AG10803 (cell line): ENCODE measurements around the gene SERPINA12.

Experiments
- DNase-seq: peaks from one replicate; pipeline ENCODE4 v3.0.0; 2010; ENCODE audit warnings: low read depth
- H3K4me3 ChIP-seq: 2 replicates; pipeline ENCODE4 v1.5.1; 2011; ENCODE audit warnings: mild to moderate bottlenecking, low read length, control low read depth
- TF ChIP-seq, protein P1 (sequence below): conservative IDR thresholded peaks from 2 replicates; pipeline ENCODE4 v1.5.1; 2011; ENCODE audit warnings: mild to moderate bottlenecking, low read length, control low read depth, inconsistent platforms

The SERPINA12 gene

DNA sequence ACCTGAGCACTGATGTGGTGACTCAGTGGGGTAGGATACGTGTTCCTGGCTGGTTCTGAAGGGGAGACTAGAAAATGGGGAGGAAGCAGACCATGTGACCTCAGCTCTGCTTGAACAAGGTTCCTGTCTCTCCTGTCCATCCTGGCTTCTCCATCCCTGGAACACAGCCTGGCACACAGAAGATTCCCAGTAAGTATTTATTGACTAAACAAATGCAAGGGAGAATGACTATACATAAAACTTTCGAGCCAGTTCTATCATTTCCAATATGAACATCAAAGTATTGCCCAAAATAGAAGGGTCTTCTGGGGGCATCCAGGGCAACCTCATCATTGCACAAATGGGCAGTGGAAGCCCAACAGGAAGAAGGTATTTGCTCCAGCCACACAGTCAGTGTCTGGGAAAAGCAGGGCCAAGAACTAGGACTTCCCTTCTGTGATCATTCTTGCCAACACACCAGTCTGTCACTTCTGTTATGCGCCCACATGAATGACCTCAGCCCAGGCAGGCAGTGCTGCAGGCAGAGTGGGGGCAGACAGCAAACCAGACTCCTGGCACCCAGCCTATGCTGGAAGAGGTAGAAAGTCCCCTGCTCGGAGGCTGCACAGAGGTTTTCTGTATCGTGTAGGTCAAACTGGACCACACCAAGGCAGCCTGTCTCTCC is 27.7 kb downstream of the SERPINA12 start:
- peak; percentile 46 for DNase-seq
- TF ChIP-seq, protein P1, sequence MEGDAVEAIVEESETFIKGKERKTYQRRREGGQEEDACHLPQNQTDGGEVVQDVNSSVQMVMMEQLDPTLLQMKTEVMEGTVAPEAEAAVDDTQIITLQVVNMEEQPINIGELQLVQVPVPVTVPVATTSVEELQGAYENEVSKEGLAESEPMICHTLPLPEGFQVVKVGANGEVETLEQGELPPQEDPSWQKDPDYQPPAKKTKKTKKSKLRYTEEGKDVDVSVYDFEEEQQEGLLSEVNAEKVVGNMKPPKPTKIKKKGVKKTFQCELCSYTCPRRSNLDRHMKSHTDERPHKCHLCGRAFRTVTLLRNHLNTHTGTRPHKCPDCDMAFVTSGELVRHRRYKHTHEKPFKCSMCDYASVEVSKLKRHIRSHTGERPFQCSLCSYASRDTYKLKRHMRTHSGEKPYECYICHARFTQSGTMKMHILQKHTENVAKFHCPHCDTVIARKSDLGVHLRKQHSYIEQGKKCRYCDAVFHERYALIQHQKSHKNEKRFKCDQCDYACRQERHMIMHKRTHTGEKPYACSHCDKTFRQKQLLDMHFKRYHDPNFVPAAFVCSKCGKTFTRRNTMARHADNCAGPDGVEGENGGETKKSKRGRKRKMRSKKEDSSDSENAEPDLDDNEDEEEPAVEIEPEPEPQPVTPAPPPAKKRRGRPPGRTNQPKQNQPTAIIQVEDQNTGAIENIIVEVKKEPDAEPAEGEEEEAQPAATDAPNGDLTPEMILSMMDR, result no peak
- H3K4me3 ChIP-seq, result no peak overlapping the region

DNA sequence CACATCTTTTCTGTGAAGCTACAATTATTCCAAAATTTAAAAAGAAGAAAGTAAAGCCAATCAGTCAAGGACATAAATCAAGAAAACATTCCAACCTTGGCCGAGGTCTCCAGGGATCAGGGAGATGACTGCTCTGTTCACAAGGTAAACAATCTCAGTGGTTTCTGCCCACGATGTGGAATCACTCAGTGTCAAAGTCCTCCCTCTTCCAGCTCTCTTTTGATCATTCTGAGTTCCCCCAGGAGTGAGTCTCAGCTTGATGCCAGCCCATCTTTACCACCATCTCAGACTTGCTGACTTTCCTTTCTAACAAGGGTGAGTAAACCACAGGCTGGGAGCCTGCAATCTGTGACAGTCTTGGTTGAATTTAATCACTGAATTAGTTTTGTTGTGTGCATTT is 28.5 kb downstream of the SERPINA12 start:
- TF ChIP-seq, protein P1, result no peak
- H3K4me3 ChIP-seq, result no peak overlapping the region
- DNase-seq, result peak; percentile 6

DNA sequence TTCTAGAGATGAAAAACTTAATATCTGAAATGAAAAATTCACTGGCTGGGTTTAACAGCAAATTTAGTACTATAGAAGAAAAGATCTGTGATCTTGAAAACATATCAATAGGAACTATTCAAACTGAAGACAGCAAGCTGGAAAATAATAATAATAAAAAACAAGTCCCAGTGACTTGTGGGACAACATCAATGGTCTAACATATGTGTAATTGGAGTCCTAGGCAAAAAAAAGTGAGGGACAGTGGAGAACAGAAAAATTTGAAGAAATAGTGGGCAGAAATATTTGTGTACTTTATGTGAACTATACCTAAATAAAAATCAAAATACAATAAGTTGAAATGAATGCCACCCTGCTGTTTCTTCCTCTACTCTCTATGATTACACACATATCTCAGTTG is 30.8 kb downstream of the SERPINA12 start:
- TF ChIP-seq, protein P1, result no peak
- no peak for DNase-seq
- H3K4me3 ChIP-seq, result no peak overlapping the region

DNA sequence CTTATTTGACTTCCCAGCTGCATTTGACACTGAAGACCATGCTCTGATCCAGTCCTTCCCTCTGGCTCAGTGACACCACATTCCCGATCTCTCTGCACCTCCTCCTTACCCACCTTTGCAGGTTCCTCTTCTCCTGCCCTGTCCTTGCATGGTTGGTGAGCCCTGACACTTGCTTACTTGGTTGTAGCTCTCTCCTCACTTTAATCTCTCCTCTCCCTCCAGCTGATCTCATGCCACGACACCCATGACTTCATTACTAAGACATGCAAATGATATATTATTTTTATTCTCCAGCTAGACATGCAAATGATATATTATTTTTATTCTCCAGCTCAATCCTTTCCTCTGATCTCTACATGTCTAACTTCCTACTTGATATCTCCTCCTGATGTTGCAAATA is 33.2 kb downstream of the SERPINA12 start, which contains the start of gene SERPINA9:
Gene SERPINA9 (minus strand): TSS at position 175 of the 400 bp plus-strand sequence. CDS start 6,357 bp downstream, outside the sequence.
- H3K4me3 ChIP-seq, result no peak within 1 kb of the TSS
- TF ChIP-seq, protein P1, result no peak
- no peak for DNase-seq

DNA sequence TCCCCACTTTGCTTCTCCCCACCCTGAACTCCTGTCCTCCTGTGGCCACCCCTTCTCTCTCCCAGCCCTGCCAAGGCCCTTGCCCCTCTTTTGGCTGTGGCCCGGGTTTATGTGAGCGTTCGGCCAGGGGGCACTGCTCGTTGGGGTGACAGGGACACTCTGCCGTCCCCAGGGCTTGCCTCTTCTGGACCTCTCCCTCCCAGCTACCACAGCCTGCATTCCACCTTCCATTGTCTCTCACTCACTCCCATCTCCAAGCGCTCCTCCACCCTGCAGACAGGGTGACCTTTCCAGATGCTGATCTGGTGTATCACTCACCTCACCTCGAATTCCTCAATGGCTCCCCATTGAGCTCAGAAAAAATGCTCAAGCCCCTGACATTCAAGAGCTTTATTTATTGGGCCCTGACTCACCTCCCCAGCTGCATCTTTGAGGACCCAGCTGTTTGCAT is 34.7 kb downstream of the SERPINA12 start:
- H3K4me3 ChIP-seq, result no peak overlapping the region
- DNase-seq, result no peak
- TF ChIP-seq, protein P1, result no peak

DNA sequence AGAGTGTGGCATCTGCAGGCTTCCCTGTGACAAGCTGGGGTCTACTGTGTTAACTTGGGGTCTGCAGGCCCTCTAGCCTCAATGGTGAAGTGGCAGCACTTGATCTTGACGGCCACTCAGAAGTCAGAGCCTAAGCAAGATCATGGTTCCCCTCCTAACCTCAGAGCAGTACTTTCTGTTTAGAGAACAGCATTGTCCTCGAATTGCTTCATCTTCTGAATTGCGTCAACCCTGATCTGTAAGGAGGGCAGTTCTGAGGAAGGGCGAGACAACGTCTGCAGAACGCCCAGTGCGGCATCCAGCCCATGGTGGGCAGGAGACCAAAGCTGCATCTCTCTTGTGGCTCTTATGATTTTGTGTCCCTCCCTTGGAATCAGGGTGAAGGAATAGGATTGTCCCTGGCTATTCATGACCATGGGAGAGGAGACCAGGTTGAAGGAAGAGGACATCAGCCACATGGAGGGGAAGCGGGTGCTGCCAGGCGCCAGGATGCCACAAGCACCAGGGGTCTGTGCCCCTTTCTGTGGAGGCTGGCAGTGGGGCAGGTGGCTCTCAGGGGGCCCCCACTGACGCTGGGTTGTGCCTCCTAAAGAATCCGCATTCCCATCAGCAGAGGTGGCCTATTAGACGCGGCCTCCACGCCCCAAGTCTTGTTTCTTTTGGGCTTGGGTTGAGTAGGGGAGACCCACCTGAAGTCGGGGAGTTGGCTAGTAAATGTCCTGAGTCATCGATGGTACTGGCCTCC is 35.4 kb downstream of the SERPINA12 start:
- TF ChIP-seq, protein P1, result no peak
- no peak for DNase-seq

DNA sequence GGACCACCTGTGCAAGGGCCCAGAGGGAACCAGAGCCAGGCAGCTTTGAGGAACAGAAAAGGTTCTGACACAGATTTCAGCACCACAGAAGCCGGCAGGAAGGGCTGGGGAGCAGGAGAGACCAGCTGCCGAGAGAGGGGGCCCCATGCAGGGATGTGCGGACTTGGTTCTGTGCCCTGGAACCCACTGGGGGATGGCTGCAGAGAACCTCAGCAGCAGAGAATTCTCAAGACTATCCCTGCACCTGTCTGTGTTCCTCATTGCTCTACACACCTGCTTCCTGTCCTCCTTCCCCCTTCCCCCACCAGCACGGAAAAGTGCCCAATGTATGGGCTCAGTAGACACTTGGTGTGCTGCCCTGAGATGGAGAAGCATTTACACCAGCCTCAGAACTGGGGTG is 36.4 kb downstream of the SERPINA12 start:
- DNase-seq, result no peak
- H3K4me3 ChIP-seq, result no peak overlapping the region
- TF ChIP-seq, protein P1, result no peak

More for the DNA sequence above, 35.4 kb downstream of the SERPINA12 start:
- no peak overlapping the region for H3K4me3 ChIP-seq
